ENCODE measurements around the gene DPP6.

DNA sequence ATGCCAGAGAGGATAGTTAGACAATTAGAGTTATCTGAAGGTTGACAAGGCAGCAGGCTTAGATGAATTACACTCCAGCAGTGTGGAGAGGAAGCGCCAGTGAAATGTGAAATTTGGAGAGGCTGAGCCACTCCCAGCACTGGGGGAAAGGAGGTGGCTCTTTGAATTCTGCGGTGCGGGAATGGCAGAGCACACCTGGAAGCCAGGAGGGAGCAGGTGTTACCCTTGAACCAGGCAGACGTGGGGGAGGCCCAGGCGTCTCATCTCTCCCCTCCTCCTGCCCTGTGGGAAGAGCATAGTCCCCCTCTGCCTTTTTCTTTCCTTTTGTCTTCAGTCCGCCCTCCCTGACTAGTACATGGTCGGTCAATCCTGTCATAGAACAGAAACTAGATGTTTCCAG, 203.1 kb downstream of the DPP6 start:
- TF ChIP-seq, protein P1, sequence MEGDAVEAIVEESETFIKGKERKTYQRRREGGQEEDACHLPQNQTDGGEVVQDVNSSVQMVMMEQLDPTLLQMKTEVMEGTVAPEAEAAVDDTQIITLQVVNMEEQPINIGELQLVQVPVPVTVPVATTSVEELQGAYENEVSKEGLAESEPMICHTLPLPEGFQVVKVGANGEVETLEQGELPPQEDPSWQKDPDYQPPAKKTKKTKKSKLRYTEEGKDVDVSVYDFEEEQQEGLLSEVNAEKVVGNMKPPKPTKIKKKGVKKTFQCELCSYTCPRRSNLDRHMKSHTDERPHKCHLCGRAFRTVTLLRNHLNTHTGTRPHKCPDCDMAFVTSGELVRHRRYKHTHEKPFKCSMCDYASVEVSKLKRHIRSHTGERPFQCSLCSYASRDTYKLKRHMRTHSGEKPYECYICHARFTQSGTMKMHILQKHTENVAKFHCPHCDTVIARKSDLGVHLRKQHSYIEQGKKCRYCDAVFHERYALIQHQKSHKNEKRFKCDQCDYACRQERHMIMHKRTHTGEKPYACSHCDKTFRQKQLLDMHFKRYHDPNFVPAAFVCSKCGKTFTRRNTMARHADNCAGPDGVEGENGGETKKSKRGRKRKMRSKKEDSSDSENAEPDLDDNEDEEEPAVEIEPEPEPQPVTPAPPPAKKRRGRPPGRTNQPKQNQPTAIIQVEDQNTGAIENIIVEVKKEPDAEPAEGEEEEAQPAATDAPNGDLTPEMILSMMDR (conservative IDR thresholded peaks at IDR 0.05 in 1 of 2, IDR thresholded peaks at IDR 0.05 in 1 of 2; ENCODE audit: extremely low read depth in 1 of 2, insufficient read depth in 1 of 2, low read depth in 1 of 2, low read length in 2 of 2): no peak
- no peak for TF ChIP-seq EZH2 (IDR thresholded peaks at IDR 0.05; ENCODE audit: borderline replicate concordance, low read length)
